Spleen (tissue), 11 donors: ENCODE results near the gene KCNE3. TPM values are rescaled to one million over a fixed set of nuclear protein-coding genes. Genes with fewer than 3 reads are reported as not detected.

Source experiments
- DNase-seq: peaks from one replicate; pipeline ENCODE4 v3.0.0-alpha.2; 2020
- H3K27ac ChIP-seq, 8 donors: fragments of 200-600 bp; sonication (generic) in 7 of 8; 1 replicate in 4 of 8; 2 replicates in 4 of 8; pipeline versions ENCODE4 v1.5.0 to v1.8.0; 2016 to 2021; ENCODE audit warnings: inconsistent platforms in 4 of 8, mild to moderate bottlenecking in 4 of 8, moderate library complexity in 1 of 8
- H3K27me3 ChIP-seq, 7 donors: fragments of 200-600 bp; sonication (generic) in 6 of 7; replicated peaks in 1 of 7; 1 replicate in 4 of 7; 2 replicates in 3 of 7; pipeline versions ENCODE4 v1.5.0 to v1.8.0; 2016 to 2021; ENCODE audit warnings: inconsistent platforms in 3 of 7, mild to moderate bottlenecking in 1 of 7
- H3K36me3 ChIP-seq, 6 donors: fragments of 200-600 bp; sonication (generic) in 5 of 6; 1 replicate in 4 of 6; 2 replicates in 2 of 6; pipeline versions ENCODE4 v1.5.0 to v1.8.0; 2016 to 2021; ENCODE audit warnings: inconsistent platforms in 2 of 6
- H3K4me1 ChIP-seq, 6 donors: fragments of 200-600 bp; sonication (generic) in 5 of 6; 1 replicate in 3 of 6; 2 replicates in 3 of 6; pipeline versions ENCODE4 v1.5.0 to v1.8.0; 2016 to 2021; ENCODE audit warnings: inconsistent platforms in 3 of 6
- H3K4me3 ChIP-seq, 8 donors: fragments of 200-600 bp; sonication (generic) in 7 of 8; 1 replicate in 4 of 8; 2 replicates in 4 of 8; pipeline versions ENCODE4 v1.5.0 to v1.8.0; 2016 to 2021; ENCODE audit warnings: inconsistent platforms in 4 of 8, mild to moderate bottlenecking in 4 of 8, moderate library complexity in 2 of 8
- H3K9me3 ChIP-seq, 8 donors: fragments of 200-600 bp; sonication (generic) in 7 of 8; 1 replicate in 4 of 8; 2 replicates in 4 of 8; pipeline versions ENCODE4 v1.5.0 to v1.8.0; 2016 to 2021; ENCODE audit warnings: inconsistent platforms in 4 of 8
- CTCF ChIP-seq, 11 experiments: fragments of 200-600 bp in 7 of 11; fragments of 450-650 bp in 4 of 11; sonication (generic) in 4 of 11; IDR thresholded peaks in 8 of 11; conservative IDR thresholded peaks in 3 of 11; 1 replicate in 7 of 11; 2 replicates in 4 of 11; pipeline versions ENCODE4 v1.4.0 to v1.8.0; 2016 to 2021; ENCODE audit warnings: antibody characterized with exemption in 11 of 11, inconsistent platforms in 4 of 11, mild to moderate bottlenecking in 1 of 11
- POLR2A ChIP-seq, 3 donors: fragments of 450-650 bp; IDR thresholded peaks; one replicate each; pipeline ENCODE4 v1.5.1; 2017; ENCODE audit warnings: antibody characterized with exemption in 3 of 3, mild to moderate bottlenecking in 1 of 3
- POLR2AphosphoS5 ChIP-seq, 3 donors: sonication (generic); formaldehyde crosslinking; IDR thresholded peaks; one replicate each; pipeline ENCODE4 v1.5.1; 2017; ENCODE audit warnings: antibody characterized with exemption in 3 of 3
- WGBS, 5 donors: extraction: QIAGEN DNeasy Blood & Tissue Kit in 3 of 5; methylation state at CpG; one replicate each; pipeline versions ENCODE4 v1.1.5 to v1.1.7; 2013 to 2018; 5-methylcytosine and 5-hydroxymethylcytosine counted together
- intact Hi-C: fragments of 100-400 bp; cut with DNase I; formaldehyde crosslinking; loops from one replicate; pipeline ENCODE4 v1.15.0; 2023; ENCODE audit warnings: low total_unique reads
- polyA plus RNA-seq, 3 donors: library from polyadenylated mRNA; stranded (reverse); fragments of 200-250 nt; gene quantifications; one replicate each; pipeline ENCODE4 v1.2.1, GENCODE V29; 2013
- total RNA-seq, 7 donors: library from RNA; depleted of rRNA in 3 of 7; stranded (reverse); fragments of >200 nt in 3 of 7; fragmentation: NEBNext Ultra II Directional in 4 of 7; extraction: Animal tissue kit (Norgen Biotek cat#: 25700) in 4 of 7; gene quantifications; one replicate each; pipeline versions ENCODE4 v1.1.0 to v1.2.1, GENCODE V29; 2016 to 2021
- donor health status: healthy with polysubstance abuse.
- donor health status: DM: no; HTN: no; CAD: no; lungs with moderate emphysema.
- donor health status: DM: no; HTN: no; CAD: no.
- donor health status: Bipolar disorder and iron deficiency.
- donor health status: healthy.
- donor health status: DM: no; HTN: no; CAD: no.
- donor health status: DM: yes; HTN: yes; CAD: no.

KCNE3 gene
- total and polyA plus RNA-seq, 10 donors: 4.2 to 61.8 (median 23.3) TPM

GRCh38 chr11:74444173-74444826 lies 23.0 kb downstream of the KCNE3 start:
- Histone ChIP-seq H3K36me3 (no peaks in the 10 kb centered on the region), H3K27me3 (no peaks in the 10 kb centered on the region), H3K27ac (no peak overlapping the region), H3K4me3 (no peak overlapping the region), H3K4me1 (peaks cover 0 to 6% (median 3%) of the 10 kb centered on the region in 6 donors), H3K9me3 (peaks cover 0 to 15% (median 8%) of the 10 kb centered on the region in 8 donors)
- 79 to 86% (median 80%) methylated on average over 9 of the region's 9 CpGs for WGBS, 5 donors
- DNase-seq: no peak
- TF ChIP-seq CTCF (IDR thresholded peaks at IDR 0.05 in 8 of 11, conservative IDR thresholded peaks at IDR 0.05 in 3 of 11) (no peak), POLR2AphosphoS5 (IDR thresholded peaks at IDR 0.05) (no peak), POLR2A (IDR thresholded peaks at IDR 0.05) (no peak)
- intact Hi-C loops: no loop called here

DNA sequence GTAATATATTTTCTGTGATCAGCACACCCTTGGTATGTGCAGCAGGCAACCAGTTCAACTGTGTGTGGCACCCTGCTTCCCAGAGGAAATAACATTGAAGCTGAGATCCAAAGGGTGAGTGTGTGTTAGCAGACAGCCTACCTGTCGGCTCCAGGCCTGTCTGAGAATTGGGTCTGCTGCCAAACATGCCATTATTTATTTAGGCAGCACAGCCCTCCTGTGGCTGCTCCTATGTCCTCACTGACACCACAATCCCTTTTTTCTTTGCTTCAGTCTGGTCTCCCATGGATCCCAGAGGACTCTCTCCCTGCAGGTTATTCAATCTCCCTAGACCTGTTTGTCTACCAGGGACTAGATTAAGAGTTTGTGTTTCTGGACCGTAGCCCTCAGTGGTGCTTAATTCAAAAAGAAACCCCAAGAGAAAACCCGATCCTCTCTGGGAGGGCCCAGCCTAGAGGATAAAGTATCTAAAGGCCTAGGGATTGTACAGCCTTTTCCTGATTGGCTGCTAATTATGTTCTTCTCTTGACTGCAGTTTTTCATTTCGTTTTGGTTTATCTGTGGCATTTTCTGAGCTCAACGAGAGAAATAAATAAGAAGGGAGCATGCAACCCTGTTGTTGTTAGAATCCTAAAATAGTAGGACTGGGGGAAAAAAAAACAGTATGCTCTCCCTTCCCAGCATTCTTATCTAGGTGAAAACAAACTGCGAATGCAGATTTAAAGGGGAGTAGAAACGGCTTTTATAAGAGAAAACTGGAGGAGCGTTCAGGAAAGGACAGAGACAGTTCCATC lies 24.1 kb downstream of the KCNE3 start:
- Histone ChIP-seq H3K27me3 (no peaks in the 10 kb centered on the region), H3K4me3 (no peak overlapping the region), H3K36me3 (no peaks in the 10 kb centered on the region), H3K27ac (no peak overlapping the region), H3K9me3 (peaks cover 0 to 15% (median 8%) of the 10 kb centered on the region in 8 donors), H3K4me1 (no peaks in the 10 kb centered on the region)
- no peak for TF ChIP-seq CTCF (IDR thresholded peaks at IDR 0.05 in 8 of 11, conservative IDR thresholded peaks at IDR 0.05 in 3 of 11)
- TF ChIP-seq POLR2AphosphoS5 (IDR thresholded peaks at IDR 0.05): no peak
- no peak for TF ChIP-seq POLR2A (IDR thresholded peaks at IDR 0.05)
- DNase-seq: no peak
- 70 to 80% (median 76%) methylated on average over 8 of the region's 8 CpGs for WGBS, 5 donors
- intact Hi-C loops: no loop called here

- WGBS, 5 donors: 84 to 90% (median 88%) methylated on average over 3 of the region's 3 CpGs
- no peak overlapping the region for H3K4me3 ChIP-seq
- no peak for DNase-seq
- TF ChIP-seq POLR2AphosphoS5 (IDR thresholded peaks at IDR 0.05): no peak
- no peak for TF ChIP-seq CTCF (IDR thresholded peaks at IDR 0.05 in 8 of 11, conservative IDR thresholded peaks at IDR 0.05 in 3 of 11)
- no peak for TF ChIP-seq POLR2A (IDR thresholded peaks at IDR 0.05)
- H3K27ac ChIP-seq: no peak overlapping the region
- peaks cover 0 to 15% (median 8%) of the 10 kb centered on the region in 8 donors for H3K9me3 ChIP-seq
- no peaks in the 10 kb centered on the region for H3K36me3 ChIP-seq
- H3K4me1 ChIP-seq: no peaks in the 10 kb centered on the region
- H3K27me3 ChIP-seq: no peaks in the 10 kb centered on the region
- intact Hi-C loops: no loop called here
These were observed 24.7 kb downstream of the KCNE3 start for GRCh38 chr11:74442636-74443035.

- Histone ChIP-seq H3K36me3 (no peaks in the 10 kb centered on the region), H3K4me1 (no peaks in the 10 kb centered on the region), H3K4me3 (no peak overlapping the region), H3K27me3 (no peaks in the 10 kb centered on the region), H3K9me3 (peaks cover 0 to 15% (median 8%) of the 10 kb centered on the region in 8 donors), H3K27ac (no peak overlapping the region)
- intact Hi-C loops: no loop called here
- no peak for TF ChIP-seq CTCF (IDR thresholded peaks at IDR 0.05 in 8 of 11, conservative IDR thresholded peaks at IDR 0.05 in 3 of 11)
- no peak for TF ChIP-seq POLR2AphosphoS5 (IDR thresholded peaks at IDR 0.05)
- no peak for TF ChIP-seq POLR2A (IDR thresholded peaks at IDR 0.05)
- WGBS, 5 donors: 90 to 100% (median 96%) methylated on average over 1 of the region's 1 CpG
- DNase-seq: no peak
These were observed 28.7 kb downstream of the KCNE3 start for GRCh38 chr11:74438681-74439080.
